SH-SY5Y (cell line): ENCODE measurements around the gene TBC1D22A.

ENCODE experiments used
- GATA2 ChIP-seq: IDR thresholded peaks from 2 replicates; pipeline ENCODE4 v1.6.1; 2011; ENCODE audit warnings: mild to moderate bottlenecking, low read depth, low read length
- GATA3 ChIP-seq: IDR thresholded peaks from 2 replicates; pipeline ENCODE4 v1.6.1; 2011; ENCODE audit warnings: low read depth, mild to moderate bottlenecking, low read length, moderate library complexity

DNA sequence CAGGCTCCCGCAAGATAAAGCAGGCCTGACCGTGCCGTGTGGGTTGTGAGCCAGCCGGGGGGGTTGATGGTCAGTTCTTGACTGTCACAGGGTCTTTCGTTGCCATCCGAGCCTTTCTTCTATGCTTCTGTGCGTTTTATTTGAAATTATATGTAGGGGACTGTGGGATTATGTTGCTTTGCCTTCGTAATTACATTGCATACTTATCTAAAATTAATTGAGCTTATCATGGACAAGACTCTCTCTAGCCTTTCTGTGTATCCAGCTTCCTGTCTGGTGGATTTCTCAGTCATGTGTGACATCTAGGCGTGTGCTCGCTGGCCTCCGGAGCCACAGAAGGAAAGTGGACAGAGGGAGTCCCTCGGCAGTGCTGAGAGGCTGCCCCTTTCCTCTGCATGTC is 93.2 kb downstream of the TBC1D22A start:
- TF ChIP-seq GATA2 (no peak), GATA3 (no peak)
